ENCODE data around the gene NEU1. TPM values are rescaled to one million over a fixed set of nuclear protein-coding genes. Genes with fewer than 3 reads are reported as not detected.

Gene NEU1
- total RNA-seq, 4 donors from 2014 or later, result 54.4 to 98.1 (median 65.9) TPM

- no peak overlapping the region for H3K27ac ChIP-seq
Observed at GRCh38 chr6:31877651-31878161, 15.1 kb upstream of the NEU1 start.

GRCh38 chr6:31877125-31877650, 14.6 kb upstream of the NEU1 start:
- Histone ChIP-seq H3K9me3 (no peaks in the 10 kb centered on the region), H3K36me3 (peaks cover 17% of the 10 kb centered on the region in 2 donors), H3K27ac (peak overlapping the region in 1 of 3 donors; percentile 17), H3K4me1 (peaks cover 3 to 18% of the 10 kb centered on the region in 2 donors), H3K4me3 (replicated peaks in 1 of 3) (no peak overlapping the region), H3K27me3 (no peaks in the 10 kb centered on the region)
- 62 to 63% methylated on average over 3 of the region's 3 CpGs for WGBS, 2 donors
- TF ChIP-seq POLR2A (IDR thresholded peaks at IDR 0.05), result no peak
- no peak for TF ChIP-seq CTCF (IDR thresholded peaks at IDR 0.05)
- DNase-seq, result no peak
- intact Hi-C loops (cut with DNase I), result no loop called here

More at GRCh38 chr6:31877651-31878161, 15.1 kb upstream of the NEU1 start:
- intact Hi-C loops (cut with DNase I), result no loop called here
- Histone ChIP-seq H3K4me3 (replicated peaks in 1 of 3) (no peak overlapping the region), H3K36me3 (peaks cover 22% of the 10 kb centered on the region in 2 donors), H3K4me1 (peaks cover 3 to 18% of the 10 kb centered on the region in 2 donors), H3K27me3 (no peaks in the 10 kb centered on the region), H3K9me3 (no peaks in the 10 kb centered on the region)
- no peak for TF ChIP-seq CTCF (IDR thresholded peaks at IDR 0.05)
- TF ChIP-seq POLR2A (IDR thresholded peaks at IDR 0.05), result peak in 1 of 2 donors; percentile 21
- WGBS, 2 donors, result 31 to 41% methylated on average over 7 to 10 of the region's 10 CpGs
- peak; percentile 86 to 87 for DNase-seq

GRCh38 chr6:31876357-31876756, 13.7 kb upstream of the NEU1 start:
- DNase-seq, result no peak
- TF ChIP-seq POLR2A (IDR thresholded peaks at IDR 0.05), result no peak
- TF ChIP-seq CTCF (IDR thresholded peaks at IDR 0.05), result no peak
- Histone ChIP-seq H3K27ac (no peak overlapping the region), H3K9me3 (no peaks in the 10 kb centered on the region), H3K4me3 (replicated peaks in 1 of 3) (no peak overlapping the region), H3K27me3 (no peaks in the 10 kb centered on the region), H3K4me1 (peaks cover 3 to 20% of the 10 kb centered on the region in 2 donors), H3K36me3 (peaks cover 10 to 16% of the 10 kb centered on the region in 2 donors)
- WGBS, 2 donors, result 93 to 94% methylated on average over 7 of the region's 7 CpGs
- intact Hi-C loops (cut with DNase I), result no loop called here

- peaks cover 10 to 12% of the 10 kb centered on the region in 2 donors for H3K36me3 ChIP-seq
- WGBS, 2 donors, result 78 to 80% methylated on average over 5 of the region's 5 CpGs
- no peaks in the 10 kb centered on the region for H3K27me3 ChIP-seq
- intact Hi-C loops (cut with DNase I), result no loop called here
- H3K4me3 ChIP-seq (replicated peaks in 1 of 3), result no peak overlapping the region
- no peaks in the 10 kb centered on the region for H3K9me3 ChIP-seq
- no peak for DNase-seq
- no peak overlapping the region for H3K27ac ChIP-seq
- H3K4me1 ChIP-seq, result peaks cover 3 to 25% of the 10 kb centered on the region in 2 donors
- no peak for TF ChIP-seq CTCF (IDR thresholded peaks at IDR 0.05)
- no peak for TF ChIP-seq POLR2A (IDR thresholded peaks at IDR 0.05)
Observed at GRCh38 chr6:31875877-31876276, 13.3 kb upstream of the NEU1 start.

GRCh38 chr6:31874836-31875572, 12.4 kb upstream of the NEU1 start:
- Histone ChIP-seq H3K27me3 (no peaks in the 10 kb centered on the region), H3K9me3 (no peaks in the 10 kb centered on the region), H3K4me1 (peaks cover 3 to 30% of the 10 kb centered on the region in 2 donors), H3K36me3 (peaks cover 3 to 5% of the 10 kb centered on the region in 2 donors), H3K27ac (peak overlapping the region in 2 of 3 donors; percentile 50 to 65), H3K4me3 (replicated peaks in 1 of 3) (no peak overlapping the region)
- intact Hi-C loops (cut with DNase I), result no loop called here
- TF ChIP-seq POLR2A (IDR thresholded peaks at IDR 0.05) (no peak), CTCF (IDR thresholded peaks at IDR 0.05) (no peak)
- WGBS, 2 donors, result 80 to 93% methylated on average over 5 of the region's 5 CpGs
- DNase-seq, result no peak

All from thyroid gland (tissue), 4 donors.